H1 (cell line): ENCODE results near the gene OCIAD1.

Experiments used
- CEBPB ChIP-seq: IDR thresholded peaks from 2 replicates; pipeline ENCODE4 v1.6.1; 2012; ENCODE audit warnings: low read depth, low read length
- CTCF ChIP-seq, 3 experiments: IDR thresholded peaks; 1 replicate in 2 of 3; 2 replicates in 1 of 3; pipeline versions ENCODE4 v1.5.1 to v1.6.1; 2011; ENCODE audit warnings: low read length in 3 of 3, mild to moderate bottlenecking in 3 of 3, inconsistent platforms in 2 of 3, low read depth in 1 of 3, moderate library complexity in 1 of 3; ENCODE audit not compliant: insufficient read depth in 1 of 3; ENCODE audit errors: control extremely low read depth in 1 of 3
- RFX5 ChIP-seq: IDR thresholded peaks from 2 replicates; pipeline ENCODE4 v1.6.1; 2011; ENCODE audit warnings: low read depth, low read length, improper control_type of control experiment, borderline replicate concordance
- SP1 ChIP-seq: IDR thresholded peaks from 2 replicates; pipeline ENCODE4 v1.6.1; 2011; ENCODE audit warnings: low read depth, low read length
- SRF ChIP-seq: IDR thresholded peaks from 2 replicates; pipeline ENCODE4 v1.6.1; 2011; ENCODE audit warnings: mild to moderate bottlenecking, low read depth, low read length, moderate library complexity

- TF ChIP-seq CEBPB (no peak), CTCF (IDR thresholded peaks at IDR 0.05; ENCODE audit: control extremely low read depth in 1 of 3, insufficient read depth in 1 of 3, low read depth in 1 of 3, low read length in 3 of 3) (no peak), RFX5 (no peak), SRF (no peak), SP1 (no peak)
Observed at GRCh38 chr4:48851651-48852050, 20.8 kb downstream of the OCIAD1 start.
